DMS153 (cell line): ENCODE results near the gene RNF123.

Experiments used
- DNase-seq: peaks from one replicate; lab custom pipeline; 2025; lab: John Stamatoyannopoulos, UW

The RNF123 gene

DNA sequence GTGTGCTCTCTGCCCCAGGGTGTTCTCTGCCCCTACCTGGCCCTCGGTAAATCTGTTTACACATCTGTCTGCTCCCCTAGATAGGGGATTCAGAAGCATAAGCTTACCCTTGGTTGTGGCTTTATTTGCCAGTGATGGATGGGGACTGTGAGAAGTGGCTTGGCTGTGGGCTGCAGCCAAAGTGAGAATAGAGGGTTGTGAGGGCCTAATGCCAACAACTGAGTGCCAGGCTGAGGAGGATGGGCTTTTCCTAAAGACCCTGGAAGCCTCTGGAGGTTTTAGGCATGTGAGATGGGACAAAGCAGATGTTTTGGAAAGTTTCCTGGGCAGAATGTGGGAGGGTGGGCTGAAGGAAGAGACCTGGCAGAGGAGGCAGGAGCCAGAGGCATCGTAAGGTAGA is 30.6 kb upstream of the RNF123 start:
- no peak for DNase-seq

DNA sequence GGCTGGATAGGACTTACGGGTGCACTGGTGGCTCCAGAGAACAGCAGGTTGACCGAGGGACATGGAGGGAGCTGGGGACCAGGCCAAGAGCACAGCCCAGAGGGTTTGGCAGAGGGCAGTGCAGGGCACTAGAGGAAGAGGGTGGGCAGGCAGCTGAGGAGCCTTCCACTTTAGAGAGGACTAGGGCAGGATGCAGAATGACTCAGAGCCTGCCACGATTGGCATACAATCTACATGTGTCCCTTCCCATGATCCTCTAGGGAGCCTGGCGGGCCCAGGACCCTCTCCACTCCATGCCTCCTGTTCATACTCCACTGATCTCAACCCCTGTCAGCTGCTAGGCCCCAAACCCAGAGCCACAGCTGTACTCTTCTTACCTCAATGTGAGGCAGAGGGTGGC is 29.6 kb upstream of the RNF123 start:
- no peak for DNase-seq

DNA sequence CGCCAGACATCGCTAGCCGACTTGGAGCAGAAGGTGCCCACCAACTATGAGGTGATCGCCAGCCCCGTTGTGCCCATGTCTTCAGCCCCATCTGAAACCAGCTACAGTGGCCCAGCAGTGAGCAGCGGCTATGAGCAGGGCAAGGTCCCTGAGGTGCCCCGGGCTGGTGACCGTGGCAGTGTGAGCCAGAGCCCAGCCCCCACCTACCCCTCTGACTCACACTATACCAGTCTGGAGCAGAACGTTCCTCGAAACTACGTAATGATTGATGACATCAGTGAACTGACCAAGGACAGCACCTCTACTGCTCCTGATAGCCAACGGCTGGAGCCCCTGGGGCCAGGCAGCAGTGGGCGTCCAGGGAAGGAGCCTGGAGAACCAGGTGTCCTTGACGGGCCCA is 28.1 kb upstream of the RNF123 start:
- DNase-seq = no peak

DNA sequence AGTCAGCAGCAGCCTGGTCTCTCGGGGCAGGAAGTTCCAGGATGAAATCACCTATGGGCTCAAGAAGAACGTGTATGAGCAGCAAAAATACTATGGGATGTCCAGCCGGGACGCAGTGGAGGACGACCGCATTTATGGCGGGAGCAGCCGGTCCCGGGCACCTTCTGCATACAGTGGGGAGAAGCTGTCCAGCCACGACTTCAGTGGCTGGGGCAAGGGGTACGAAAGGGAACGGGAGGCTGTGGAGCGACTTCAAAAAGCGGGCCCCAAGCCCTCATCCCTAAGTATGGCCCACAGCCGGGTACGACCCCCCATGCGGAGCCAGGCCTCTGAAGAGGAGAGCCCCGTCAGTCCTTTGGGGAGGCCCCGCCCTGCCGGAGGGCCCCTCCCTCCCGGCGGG is 27.3 kb upstream of the RNF123 start:
- no peak for DNase-seq

DNA sequence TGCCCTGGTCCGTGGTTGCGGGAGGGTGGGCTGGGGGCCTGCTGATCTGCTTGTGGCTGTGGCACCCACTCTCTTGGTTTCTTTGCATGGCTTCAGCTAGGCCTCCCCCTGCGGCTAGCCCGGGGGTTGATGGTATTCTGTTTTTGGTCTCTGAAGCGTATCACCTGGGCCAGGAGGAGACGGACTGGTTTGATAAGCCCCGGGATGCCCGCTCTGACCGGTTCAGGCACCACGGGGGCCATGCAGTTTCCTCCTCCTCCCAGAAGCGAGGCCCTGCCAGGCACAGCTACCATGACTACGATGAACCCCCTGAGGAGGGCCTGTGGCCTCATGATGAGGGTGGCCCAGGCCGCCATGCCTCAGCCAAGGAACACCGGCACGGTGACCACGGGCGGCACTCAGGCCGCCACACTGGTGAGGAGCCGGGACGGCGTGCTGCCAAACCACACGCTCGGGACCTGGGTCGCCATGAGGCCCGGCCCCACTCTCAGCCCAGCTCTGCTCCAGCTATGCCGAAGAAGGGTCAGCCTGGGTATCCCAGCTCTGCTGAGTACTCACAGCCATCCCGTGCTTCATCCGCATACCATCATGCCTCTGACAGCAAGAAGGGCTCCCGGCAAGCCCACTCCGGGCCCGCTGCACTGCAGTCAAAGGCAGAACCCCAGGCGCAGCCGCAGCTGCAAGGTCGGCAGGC is 26.5 kb upstream of the RNF123 start:
- DNase-seq = no peak

DNA sequence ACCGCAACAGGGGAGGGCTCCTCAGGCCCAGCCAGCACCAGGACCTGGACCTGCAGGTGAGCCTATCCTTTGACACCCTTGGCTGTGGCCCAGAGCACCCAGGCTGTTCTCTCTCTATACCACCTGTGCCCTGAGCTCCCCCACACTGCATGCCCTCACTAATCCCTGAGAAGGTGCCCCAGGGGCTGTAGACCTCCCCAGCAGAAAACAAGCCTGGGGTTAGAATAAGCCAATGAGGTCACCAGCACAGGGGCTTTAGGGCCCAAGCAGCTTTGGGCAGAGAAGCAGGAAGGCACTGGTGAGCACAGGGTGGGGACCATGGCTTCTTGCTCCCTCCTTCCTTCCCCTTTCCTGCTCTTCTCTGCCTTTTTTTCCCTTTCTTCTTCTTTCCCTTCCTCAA is 25.5 kb upstream of the RNF123 start:
- no peak for DNase-seq

DNA sequence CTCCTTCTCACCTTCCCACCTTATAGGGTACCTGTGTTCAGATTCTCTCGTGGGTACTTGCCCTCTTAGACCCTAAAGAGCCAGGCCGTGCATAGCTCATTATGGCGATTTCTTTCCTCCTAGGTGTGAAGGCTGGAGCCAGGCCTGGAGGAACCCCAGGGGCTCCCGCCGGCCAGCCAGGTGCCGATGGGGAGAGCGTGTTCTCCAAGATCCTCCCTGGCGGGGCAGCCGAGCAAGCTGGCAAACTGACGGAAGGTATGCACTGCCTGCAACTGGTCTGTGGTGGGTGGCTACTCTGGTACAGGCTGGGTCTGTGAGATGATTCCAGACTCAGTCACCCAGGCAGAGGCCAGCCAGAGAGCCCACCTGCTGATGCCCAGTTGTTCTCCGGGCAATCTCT is 25.1 kb upstream of the RNF123 start:
- DNase-seq = no peak

DNA sequence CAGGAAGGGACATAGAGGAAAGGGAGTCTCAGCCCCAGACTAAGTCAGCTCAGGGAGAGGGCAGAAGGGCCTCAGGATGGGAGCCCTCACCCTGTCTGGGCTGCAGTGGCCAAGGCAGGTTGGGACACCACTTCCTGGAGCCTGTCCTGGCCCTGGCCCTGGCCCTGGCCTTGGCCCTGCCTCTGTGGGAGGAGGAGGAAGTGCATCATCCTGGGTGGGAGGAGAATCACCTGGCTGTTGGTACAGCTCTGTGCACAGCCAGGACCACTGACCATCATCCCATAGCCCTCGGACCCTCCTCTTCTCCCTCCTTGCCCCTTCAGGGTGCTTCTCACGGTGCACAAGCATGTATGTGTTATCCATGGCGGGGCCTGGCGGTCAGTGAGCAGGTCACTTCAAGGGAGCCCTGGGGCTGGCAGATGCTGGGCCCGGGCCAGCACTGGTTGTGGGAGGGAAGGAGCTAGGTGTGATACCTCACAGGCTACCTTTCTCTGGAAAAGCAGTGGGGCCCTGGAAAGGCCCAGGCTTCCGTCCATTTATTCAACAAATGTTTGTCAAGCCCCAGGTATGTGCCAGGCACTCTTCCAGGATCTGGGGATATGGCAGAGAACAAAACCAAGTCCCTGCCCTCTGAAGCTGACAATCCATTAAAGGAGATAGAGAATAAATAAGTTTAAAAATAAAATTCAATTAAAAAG is 23.4 kb upstream of the RNF123 start:
- no peak for DNase-seq

DNA sequence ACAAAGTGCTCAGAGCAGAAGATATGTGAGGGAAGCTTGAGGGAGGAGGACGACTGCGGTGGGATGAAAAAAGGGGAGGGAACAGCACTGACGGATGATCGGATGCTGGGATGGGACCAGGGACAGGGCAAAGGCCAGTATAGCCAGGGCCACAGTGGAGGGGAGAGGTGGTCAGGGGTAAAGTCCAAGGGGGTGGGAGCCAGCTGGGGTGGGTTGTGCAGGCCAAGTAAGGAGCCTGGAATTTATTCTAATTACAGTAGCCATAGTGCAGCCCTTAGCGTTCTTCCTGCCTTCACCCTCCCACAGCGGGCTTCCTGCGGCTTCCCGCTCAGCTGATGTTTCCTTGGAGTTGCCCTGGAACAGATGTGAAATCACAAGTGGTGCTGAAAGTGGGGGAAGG is 22.8 kb upstream of the RNF123 start:
- DNase-seq = no peak

DNA sequence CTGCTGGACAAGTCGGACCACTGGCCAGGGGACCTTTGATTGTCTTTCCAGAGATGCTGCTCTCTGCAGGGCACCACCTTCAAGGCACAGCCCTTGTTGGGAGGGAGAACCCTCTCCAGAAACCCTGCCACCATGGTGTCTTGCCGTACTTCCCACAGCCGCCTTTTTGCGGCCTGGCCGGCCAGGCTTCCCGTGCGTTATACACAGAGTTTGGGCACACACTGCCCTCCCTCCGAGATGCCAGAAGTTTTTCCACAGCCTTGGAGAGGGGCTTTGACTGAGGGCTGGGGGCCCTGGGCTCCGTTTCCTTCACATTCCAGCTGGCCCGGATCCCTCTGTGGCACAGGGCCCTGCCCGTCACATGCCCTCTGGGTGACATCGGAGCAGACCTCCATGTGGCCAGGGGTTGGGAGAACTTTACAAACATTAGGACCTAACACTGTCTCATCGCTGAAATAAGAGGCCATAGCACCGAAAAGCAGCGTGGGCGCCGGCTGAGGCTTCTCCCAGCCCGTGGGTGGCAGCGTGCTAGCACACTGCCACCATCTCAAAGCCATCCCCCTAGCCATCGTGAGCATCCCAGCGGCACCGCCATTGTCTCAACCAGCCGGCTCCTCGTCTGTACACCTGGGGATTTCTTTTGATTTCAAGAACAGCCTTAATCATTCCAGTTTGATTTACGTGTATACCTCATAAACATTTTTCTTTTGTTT is 21.5 kb upstream of the RNF123 start:
- DNase-seq = no peak

DNA sequence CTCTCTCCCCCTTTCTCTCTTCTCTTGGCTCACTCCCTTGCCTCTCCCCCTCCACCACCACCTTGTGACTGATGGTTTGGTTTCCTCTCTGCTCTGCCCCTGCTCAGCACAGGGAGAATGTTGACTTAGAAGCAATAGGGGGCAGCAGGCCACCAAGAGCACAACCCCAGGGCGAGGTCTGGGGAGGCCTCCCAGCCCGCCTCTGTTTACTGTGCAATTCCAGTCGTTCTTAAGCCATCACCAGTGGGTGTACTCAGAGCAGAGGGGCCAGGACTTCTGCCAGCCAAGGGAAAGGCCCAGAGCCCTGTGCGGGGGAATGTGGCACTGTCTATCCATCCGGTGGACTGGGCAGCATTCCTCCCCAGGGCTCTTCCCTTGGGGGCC is 21.0 kb upstream of the RNF123 start:
- no peak for DNase-seq

DNA sequence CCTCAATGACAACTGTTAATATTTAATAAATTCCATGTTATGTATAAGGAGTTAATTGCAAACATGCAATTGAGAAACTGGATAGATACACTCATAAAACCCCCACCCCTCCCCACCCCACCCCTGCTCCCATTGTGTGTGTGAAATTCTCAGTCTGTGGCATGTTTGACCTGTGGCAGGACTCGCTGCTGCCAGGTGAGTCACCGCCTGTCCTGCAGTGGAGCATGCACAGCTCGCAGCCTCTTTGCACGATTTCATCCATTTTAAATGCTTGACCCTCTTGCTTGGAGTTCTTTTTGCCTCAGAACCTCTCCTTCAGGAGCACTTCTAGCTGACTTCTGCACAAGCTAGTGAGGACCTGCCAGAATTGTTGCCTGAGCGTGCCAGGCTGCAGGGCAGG is 20.5 kb upstream of the RNF123 start:
- no peak for DNase-seq

DNA sequence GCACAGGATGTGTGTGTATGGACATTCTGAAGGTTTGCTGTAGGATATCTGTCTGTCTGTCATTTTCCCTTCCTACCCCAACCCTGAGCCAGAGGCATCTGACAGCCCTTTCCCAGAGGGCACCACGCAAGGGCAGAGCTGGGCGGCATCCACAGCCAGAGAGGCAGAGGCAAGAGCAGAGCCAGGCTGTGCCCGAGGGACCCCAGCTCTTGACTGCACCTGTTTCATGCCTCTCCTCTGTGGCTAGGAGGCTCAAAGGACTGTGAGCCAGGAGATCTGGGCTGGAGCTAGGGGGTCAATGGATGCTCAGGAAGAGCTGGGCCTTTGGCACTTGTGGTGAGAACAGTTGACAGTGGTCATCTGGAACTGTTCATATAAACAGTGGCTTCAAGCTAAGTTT is 20.0 kb upstream of the RNF123 start:
- no peak for DNase-seq

DNA sequence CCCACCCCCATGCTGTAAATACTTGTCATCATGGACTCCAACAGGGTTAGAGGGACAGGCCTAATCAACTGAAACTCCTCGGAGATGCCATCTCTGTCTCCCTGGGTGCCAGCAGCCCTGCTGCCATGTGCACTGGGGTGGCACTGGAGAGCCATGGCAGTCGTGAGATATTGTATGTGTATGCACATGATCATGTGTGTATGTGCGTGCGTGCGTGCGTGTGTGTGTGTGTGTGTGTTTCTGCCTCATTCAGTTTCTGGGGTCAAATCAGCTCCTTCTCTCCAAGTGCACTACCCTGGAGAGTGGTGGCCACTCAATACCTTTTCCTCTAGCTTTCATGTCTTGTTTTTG is 18.4 kb upstream of the RNF123 start:
- no peak for DNase-seq

DNA sequence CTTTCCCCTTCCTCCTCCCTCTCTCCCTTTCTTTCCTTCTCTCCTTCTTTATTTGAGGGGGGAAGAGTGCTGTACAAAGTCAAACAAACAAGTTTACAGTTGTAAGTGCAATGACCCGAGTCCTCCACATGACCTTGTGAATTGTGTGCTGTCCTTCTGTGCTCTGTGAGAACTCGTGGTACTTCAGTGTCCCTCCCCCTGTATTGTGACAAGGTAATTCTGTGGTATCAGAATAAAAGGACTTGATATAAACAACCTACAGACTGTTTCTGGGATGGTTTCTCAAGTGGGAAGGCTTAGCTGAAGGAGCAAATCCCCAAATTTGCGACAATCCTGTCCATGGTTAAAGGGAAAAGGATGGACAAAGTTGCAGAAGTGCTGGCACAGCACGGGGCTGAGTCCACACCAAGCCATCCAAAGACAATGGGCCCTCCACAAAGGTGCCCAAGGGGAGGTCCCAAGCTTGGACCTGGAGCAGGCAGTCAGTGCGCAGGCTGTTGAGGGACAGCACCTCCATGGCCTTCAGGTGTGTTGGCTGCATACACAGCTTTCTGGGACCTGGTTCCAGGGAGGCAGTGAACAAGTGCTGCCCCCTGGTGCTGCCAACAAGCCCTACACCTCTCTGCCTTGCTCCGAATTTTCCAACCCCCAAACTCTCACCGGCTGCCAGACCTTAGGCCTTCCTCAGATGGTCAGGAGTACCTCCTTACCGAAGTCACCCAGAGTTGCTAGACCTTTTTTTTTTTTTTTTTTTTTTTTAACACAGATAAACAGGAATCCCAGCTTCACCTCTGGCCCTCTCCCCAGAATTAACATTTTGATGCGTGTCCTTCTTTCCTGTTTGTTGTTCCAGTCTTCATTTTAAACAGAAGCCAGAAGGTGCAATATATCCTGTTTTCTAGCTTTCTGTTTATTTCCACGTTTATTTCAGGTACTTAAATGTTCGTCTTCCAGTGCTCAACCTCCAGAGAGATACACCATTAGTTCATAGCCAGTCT is 17.8 kb upstream of the RNF123 start:
- no peak for DNase-seq

DNA sequence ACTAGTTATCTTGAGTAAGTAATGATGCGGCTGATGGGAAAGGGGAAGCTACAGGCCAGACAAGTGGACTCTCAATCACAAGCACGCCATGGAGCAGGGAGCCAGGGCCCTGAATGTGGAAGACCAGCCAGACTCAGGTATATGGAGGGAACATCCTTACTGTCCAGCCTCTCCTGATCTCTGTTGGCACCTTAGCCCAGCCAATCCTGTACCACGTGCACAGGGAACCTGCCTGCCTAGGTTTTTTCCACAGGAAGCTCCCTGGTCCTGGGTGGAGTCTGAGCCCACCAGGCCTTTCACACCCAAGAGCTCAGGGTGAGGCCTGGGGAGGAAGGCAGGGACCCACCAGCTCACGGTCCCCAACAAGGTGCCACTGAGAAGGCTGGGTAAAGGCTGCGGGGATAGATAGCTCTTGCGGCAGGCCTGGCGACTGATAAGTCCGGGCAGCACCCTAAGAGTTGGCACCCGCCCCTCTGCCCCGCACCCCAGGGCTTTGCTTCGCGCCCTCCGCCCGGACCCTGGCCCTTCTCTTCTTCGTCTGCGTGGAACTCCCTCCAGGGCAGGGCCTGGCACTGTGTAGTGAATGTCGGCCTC is 16.1 kb upstream of the RNF123 start:
- DNase-seq = no peak

DNA sequence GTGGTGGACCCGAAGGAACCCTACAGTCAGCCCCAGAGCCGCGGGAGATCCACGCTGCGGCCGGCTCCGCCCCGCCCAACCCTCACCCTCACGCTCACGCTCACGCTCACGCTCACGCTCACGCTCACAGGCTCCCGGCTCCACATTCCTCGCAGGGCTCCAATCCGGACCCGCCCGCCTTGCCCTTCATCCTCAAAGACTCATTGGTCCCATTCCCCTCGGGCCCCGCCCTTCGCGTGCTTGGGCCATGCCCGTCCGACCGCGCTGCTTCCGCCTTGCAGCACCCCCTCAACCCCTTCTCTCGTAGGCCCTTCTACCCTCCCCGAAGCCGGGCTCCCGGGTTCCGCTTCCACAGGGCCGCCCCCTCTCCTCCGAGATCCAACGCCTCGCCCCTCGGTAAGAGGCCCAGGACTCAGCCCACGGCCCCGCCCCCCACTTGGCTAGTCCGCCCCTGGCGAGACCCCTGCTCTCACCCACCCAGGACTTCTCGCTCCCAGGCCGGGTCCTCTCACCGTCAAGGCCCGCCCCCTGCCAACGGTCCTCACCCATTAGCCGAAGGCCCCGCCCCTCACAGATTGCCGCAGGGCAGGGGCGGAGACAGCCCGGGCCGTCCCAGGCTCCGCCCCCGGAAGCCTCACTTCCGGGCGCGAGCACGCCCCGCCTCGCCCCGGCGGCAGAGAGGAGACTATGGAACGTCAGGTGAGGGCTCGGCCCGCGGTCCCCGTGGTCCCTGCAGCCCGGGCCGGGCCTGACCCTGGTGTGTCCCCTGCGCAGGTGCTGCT is 15.5 kb upstream of the RNF123 start, which contains the start of gene APEH:
TSS of gene APEH (plus strand) at position 637 of the 782 bp plus-strand sequence. CDS start at position 688, 51 bp downstream.
- DNase-seq = no peak

DNA sequence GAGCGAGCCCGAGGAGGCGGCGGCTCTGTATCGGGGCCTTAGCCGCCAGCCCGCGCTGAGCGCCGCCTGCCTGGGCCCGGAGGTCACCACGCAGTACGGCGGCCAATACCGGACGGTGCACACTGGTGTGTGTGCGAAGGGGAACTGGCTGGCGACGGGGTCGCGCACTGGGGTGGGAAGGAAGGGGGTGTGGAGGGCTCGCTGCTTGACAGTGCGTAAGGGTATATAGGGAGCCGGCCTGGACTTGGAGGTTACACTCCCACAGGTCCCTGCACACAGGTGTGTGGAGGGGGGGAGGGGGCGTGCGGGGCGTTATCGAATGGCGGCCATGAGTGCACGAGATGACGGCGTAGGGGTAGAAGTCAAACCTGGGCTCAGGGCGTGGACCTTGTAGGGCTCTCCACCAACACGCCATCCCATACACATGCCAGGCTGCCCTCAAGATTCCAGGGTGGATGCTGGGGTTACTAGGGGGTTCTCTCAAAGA is 14.8 kb upstream of the RNF123 start:
- no peak for DNase-seq

DNA sequence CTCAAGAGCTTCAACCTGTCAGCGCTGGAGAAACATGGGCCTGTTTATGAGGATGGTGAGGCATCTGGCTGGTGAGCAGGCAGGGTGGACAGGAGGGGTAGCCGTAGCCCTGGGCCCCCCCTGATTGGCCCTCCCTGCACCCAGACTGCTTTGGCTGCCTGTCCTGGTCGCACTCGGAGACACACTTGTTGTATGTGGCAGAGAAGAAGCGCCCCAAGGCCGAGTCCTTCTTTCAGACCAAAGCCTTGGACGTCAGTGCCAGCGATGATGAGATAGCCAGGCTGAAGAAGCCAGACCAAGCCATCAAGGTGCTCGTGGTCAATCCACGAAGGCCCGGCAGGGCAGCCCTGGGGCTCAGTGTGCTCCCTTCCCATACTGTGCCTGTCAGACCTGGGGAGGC is 13.4 kb upstream of the RNF123 start:
- no peak for DNase-seq

DNA sequence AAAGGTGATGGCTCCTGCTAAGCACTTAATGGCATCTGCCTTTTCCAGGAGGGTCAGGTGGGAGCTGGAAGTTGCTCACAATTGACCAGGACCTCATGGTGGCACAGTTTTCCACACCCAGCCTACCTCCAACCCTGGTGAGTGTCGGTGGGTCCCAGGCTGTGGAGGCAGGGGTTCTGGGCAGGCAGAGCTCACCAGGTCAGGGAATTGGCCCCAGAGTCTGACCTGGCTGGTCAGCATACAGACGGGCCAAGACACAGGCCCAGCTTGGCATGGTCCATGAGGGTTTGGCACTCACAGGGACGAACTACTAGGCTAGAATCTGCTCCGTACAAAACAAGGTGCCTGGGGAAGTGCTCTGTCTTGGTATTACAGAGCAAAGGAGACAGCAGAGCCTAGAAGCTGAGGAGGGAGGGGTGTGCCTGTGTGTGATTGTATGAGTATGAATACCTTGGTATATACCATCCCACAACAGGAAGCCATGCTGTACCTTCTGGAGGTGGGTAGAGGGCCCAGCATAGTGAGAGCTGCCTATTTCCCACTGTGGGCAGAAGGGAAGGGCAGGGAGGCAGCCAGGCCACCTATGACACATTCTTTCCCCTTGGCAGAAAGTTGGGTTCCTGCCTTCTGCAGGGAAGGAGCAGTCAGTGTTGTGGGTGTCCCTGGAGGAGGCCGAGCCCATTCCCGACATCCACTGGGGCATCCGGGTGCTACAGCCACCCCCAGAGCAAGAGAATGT is 8.7 kb upstream of the RNF123 start:
- DNase-seq = no peak
